ENCODE data around the gene HOXA9. TPM values are rescaled to one million over a fixed set of nuclear protein-coding genes. Genes with fewer than 3 reads are reported as not detected.

Gene HOXA9
- total and polyA plus RNA-seq, 2 of the 8 experiments (the other 6 are each of a cell fraction or from before 2014, with no cell fraction given): not detected

- no peak for TF ChIP-seq TCF12 (IDR thresholded peaks at IDR 0.05; ENCODE audit: low read depth, low read length)
- TF ChIP-seq KDM1A (IDR thresholded peaks at IDR 0.05; ENCODE audit: borderline replicate concordance, low read length): no peak
Measured at GRCh38 chr7:27175626-27176523, 10.5 kb upstream of the HOXA9 start (continued).

Measured in H1 (cell line).